Kidney capillary endothelial cell (primary cell): Measurements from ENCODE around the gene SLC23A2.
A peak's percentile ranks its signal among the peaks of the same experiment; 100 is the strongest.
"Not testable (repeated sequence)": the region's sequence is repeated elsewhere in the genome, so short reads cannot be mapped to it uniquely, and the experiment has no call there.

Experiments used
- DNase-seq: peaks from one replicate; pipeline ENCODE4 v3.0.0-alpha.2; 2018; ENCODE audit warnings: low spot score

The SLC23A2 gene

GRCh38 chr20:4936392-4936850 lies 64.9 kb downstream of the SLC23A2 start:
- DNase-seq, result no peak

GRCh38 chr20:4932061-4932460 lies 69.2 kb downstream of the SLC23A2 start:
- DNase-seq, result no peak

DNA sequence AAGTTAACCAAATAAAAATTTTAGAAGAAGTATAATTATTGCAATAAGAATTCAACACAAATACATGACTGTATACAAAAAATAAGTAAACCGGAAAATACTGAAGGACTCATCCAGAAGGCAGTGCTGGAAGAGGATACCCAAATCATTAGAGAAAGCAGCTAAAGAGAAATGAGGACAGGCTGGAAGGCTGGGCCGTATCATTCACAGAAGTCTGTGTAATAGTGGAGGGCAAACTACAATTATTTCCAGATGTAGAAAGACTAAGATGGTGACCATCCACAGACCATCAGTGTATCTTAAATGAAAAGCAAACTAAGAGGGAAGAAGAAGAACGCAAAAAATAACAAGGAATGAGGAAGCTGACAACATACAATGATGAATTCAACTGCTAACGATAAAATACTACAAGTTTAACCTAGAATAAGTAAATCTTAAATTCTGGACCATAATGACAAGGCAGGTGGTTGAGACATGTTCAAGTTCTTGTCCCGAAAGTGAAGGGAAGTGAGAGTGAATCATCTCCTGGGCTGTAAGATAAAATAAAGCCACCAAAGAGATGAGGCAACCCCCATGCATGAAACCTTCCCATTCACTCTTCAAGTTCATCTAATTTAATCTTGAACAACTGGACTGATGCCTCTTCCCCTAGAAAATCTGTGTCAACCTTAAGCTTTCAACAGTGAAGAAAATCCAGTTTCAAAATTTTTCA lies 71.5 kb downstream of the SLC23A2 start:
- no peak for DNase-seq

DNA sequence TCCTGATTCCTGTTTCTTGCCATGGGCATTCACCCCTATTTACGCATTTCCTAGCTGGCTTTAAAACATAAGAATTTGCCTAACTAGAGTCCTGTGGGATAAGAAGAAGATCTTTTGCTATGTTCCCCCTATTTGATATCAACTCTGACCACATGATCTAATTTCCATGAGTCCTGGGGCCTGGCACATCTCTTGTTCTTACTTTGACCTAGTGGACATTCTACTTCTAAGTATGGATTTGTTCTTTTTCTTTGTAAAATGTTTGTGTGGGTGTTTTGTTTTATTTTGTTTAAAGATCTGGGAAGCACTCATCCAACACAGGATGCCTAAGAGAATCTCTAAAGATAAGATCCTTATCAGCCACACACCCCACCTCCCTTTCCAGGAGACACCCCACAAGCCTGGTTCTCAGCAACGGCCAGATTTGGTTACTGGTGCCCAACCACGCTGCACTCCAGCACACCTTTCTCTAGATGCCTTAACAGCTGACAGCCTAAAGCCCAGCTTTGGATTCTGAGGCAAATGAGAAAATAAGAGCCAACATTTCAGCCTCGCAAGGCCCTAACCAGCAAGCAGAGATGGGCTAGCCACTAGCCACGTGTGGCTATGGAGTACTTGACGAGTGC lies 74.7 kb downstream of the SLC23A2 start:
- DNase-seq, result peak; percentile 17

DNA sequence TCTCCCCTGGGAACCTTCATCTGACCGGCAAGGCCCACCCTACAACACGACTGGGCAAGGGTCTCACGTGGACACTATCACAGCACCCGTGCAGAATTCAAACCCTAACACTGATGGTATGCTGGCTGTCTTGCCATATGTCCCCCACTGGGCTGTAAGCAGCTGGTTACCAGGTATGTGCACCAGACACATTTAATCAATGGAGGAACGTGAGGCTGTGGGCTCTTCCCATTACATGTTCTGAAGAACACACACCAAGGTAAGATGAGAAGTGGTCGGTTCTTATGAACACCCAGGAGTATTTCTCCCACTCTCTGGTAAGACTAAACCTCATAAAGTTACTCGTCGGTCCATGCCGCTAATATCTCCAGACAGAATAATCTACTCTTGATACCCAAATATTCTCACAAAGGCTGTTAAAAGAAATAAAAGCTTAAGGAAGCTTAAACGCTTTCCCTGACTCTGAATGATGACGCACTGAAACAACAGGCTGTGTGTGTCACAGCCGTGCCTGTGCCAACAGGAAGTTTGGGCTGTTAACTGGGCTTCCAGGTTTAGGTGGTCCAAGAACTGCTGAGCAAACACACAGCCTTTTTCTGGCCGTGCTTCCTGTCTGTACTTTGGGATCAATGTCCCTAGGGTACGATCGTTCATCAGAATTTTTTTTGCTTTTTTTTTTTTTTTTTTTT lies 75.3 kb downstream of the SLC23A2 start:
- peak; percentile 90 for DNase-seq

GRCh38 chr20:4924446-4924845 lies 76.9 kb downstream of the SLC23A2 start:
- no peak for DNase-seq

DNA sequence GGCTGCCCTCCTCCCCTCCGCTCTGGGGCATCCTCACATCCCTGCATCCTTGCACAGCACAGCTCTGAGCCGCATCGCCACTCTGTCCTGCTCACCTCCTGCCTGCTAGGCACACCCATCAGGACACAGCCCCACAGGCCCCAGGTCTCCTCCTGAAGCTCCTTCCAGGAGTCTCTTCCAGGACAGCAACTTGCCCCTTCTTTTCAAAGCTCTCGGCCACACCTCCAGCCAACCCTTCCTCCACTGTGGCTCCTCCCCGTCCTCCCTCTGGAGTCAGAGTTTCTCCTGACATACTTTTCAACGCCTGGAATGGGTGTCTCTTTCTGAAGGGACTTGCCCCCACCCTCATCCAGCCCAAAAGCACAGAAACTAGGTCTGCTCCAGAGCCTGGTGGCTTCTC lies 77.3 kb downstream of the SLC23A2 start:
- DNase-seq, result no peak

DNA sequence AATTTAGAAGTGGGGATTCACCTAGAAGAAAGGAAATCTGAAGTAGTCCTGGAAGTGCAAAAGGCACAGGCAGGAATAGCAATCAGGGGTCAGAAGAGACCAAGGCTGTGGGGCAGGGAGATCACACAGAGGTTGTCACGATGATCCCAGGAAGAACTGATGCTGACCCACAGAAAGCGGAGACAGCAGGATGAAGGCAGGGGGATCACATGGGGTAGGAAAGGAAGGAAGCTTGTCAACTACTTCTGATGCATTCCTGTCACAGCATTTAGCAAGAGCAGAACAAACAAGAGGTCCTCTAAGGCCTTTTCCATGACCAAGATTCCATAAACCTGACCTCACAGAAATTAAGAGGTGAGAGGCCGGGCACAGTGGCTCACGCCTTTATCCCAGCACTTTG lies 79.1 kb downstream of the SLC23A2 start:
- DNase-seq, result peak; percentile 65

DNA sequence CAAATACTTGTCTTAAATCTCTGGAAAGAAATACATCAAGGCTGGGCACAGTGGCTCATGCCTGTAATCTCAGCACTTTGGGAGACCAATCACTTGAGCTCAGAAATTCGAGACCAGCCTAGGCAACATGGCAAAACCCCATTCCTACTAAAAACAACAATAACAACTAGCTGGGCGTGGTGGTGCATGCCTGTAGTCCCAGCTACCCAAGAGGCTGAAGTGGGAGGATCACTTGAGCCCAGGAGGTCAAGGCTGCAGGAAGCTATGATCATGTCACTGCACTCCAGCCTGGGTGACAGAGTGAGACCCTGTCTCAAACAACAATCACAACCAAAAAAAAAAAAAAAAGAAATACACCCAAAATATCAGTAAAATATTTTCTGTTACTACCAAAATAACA lies 80.0 kb downstream of the SLC23A2 start:
- DNase-seq, result not testable (repeated sequence)

- DNase-seq, result no peak
These were observed 80.7 kb downstream of the SLC23A2 start for GRCh38 chr20:4920655-4921054.

GRCh38 chr20:4920131-4920530 lies 81.2 kb downstream of the SLC23A2 start:
- no peak for DNase-seq

DNA sequence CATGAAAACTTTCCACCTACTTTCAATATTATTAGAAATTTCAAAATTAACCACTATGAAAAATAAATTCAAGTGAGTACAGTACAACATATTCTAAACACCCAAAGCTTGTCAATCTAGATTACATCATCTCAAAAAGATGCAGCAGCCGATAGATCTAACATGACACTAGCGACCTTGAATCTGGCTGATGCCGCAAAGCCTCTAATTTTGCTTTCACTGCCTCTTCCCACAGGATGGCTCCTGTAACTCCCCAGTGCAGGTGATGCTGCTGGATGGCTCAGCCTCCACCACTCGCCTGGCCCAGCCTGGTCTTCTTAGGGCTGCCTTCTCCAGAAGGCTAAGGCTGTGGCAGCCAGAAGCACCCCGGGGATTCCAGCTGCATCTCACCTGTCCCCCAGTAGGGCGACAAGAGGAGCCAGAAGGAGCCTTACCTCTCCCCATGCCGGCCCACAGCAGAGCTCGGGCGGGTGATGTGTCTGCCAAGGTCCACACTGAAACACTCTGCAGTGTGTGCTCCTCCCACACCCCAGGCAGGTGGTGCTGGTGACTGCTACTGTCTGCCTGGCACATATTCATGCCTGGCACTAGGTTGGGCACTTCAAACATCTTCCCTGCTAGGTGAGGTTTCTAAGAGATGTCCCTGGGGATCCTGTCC lies 82.1 kb downstream of the SLC23A2 start:
- DNase-seq, result no peak

GRCh38 chr20:4918473-4918872 lies 82.8 kb downstream of the SLC23A2 start:
- DNase-seq, result no peak

GRCh38 chr20:4916971-4917881 lies 84.1 kb downstream of the SLC23A2 start:
- DNase-seq, result no peak

- no peak for DNase-seq
These were observed 88.2 kb downstream of the SLC23A2 start for GRCh38 chr20:4913147-4913546.

GRCh38 chr20:4912380-4913142 lies 88.7 kb downstream of the SLC23A2 start:
- DNase-seq, result no peak

DNA sequence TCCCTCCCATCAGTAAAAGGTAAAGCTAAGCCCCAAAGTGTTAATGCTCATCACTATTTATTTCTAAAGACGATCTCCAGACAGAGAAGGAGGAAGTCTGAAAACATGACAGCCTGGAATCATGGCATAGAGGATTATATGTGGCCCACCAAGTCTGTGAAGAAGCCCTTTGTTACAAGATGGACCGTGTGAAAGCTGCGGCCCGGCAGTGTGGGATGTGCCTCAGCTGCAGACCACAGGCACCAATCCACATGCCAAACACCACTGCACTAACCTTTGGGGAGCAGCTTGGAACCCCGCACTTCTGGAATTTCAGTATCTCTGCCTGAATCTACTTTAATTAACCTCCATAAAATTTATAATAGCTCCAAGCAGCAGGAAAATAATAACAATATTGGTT lies 90.4 kb downstream of the SLC23A2 start:
- DNase-seq, result no peak

DNA sequence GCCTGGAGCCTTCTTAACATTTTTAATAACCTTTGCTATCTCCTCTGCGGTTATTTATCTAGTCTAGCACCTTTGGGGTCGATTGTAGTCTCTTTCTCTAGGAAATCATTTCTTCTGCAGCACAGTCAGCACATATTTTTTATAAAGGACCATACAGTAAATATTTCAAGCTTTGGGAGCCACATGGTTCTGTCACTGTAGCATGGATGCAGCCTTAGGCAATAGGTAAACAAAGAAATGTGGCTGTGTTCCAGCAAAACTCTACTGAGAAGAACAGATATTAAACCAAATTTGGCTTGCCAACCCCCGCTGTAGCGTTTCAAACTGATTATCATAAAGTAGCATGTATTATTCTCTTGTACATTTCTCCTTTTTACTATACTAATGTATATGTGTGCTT lies 95.7 kb downstream of the SLC23A2 start:
- DNase-seq, result no peak

- no peak for DNase-seq
These were observed 96.1 kb downstream of the SLC23A2 start for GRCh38 chr20:4905195-4905594.

DNA sequence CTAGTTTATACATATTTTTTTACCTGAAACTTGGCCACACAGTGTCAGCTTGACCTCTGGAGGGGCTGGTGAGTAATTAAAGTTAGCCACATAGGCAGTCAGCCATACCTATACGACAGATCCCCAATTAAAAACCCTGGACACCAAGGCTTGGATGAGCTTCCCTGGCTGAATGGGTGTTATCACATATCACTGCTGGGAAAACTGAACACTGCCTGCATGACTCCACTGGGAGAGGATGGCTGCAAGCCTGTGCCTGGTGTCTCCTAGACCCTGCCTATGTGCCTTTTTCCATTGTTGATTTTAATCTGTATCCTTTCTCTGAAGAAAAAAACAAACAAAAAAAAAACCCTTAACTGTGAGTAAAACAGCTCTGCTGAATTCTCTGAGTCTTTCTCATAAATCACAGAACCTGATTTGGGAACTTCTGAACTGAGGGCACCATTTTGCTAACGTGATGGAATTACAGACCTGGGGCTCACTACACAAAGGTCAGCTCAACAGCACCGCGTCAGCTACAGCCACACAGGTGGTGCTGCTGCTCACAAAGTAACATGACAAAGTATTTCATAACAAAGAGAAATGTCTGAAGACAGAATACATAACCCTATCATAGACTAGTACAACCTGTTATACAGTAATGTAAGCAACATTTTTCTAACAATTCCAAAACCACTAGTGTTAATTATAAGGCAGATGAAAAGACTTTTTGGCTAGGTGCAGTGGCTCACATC lies 97.0 kb downstream of the SLC23A2 start:
- no peak for DNase-seq
